HEK293 (cell line): Measurements from ENCODE around the gene ZNF853.
A peak's percentile ranks its signal among the peaks of the same experiment; 100 is the strongest.

Source experiments
- CTCF ChIA-PET: fragments of 350-600 bp; formaldehyde crosslinking; extraction: SDS; loops from one replicate; lab custom pipeline; 2021; ENCODE audit warnings: antibody characterized with exemption; lab: Yijun Ruan, JAX
- POLR2A ChIA-PET: fragments of 300-600 bp; formaldehyde crosslinking; extraction: SDS; loops from one replicate; lab custom pipeline; 2020; ENCODE audit warnings: antibody characterized with exemption, inconsistent platforms; lab: Yijun Ruan, JAX
- H3K27ac ChIP-seq: fragments of 200-500 bp; sonication (Bioruptor generic); 2 replicates; pipeline ENCODE4 v1.5.1; 2014; ENCODE audit warnings: low read depth, low read length, control low read depth, inconsistent platforms; ENCODE audit errors: extremely low read depth
- H3K36me3 ChIP-seq, 2 experiments: fragments of 200-500 bp in 1 of 2; sonication (Bioruptor generic) in 1 of 2; 1 replicate in 1 of 2; 2 replicates in 1 of 2; pipeline ENCODE4 v1.5.1; 2014 to 2017; ENCODE audit warnings: inconsistent platforms in 2 of 2, low read length in 2 of 2; ENCODE audit not compliant: control insufficient read depth in 2 of 2, insufficient read depth in 1 of 2
- H3K4me1 ChIP-seq: fragments of 200-500 bp; sonication (Bioruptor generic); 2 replicates; pipeline ENCODE4 v1.5.1; 2014; ENCODE audit warnings: mild to moderate bottlenecking, low read length, inconsistent platforms; ENCODE audit not compliant: control insufficient read depth, insufficient read depth
- H3K4me3 ChIP-seq: 2 replicates; pipeline ENCODE4 v1.5.1; 2011; ENCODE audit warnings: low read depth, mild to moderate bottlenecking, control low read depth, low read length, moderate library complexity
- H3K9me3 ChIP-seq: fragments of 200-500 bp; sonication (Bioruptor generic); 2 replicates; pipeline ENCODE4 v1.5.1; 2014; ENCODE audit warnings: low read depth, low read length, inconsistent platforms; ENCODE audit not compliant: control insufficient read depth, insufficient read depth
- BCL11B ChIP-seq: fragments of 450-650 bp; formaldehyde crosslinking; IDR thresholded peaks from 2 replicates; pipeline ENCODE4 v1.5.1; 2016; ENCODE audit warnings: low read depth, missing biosample characterization, missing genetic modification characterization
- EGR2 ChIP-seq: fragments of 450-650 bp; formaldehyde crosslinking; IDR thresholded peaks from 2 replicates; pipeline ENCODE4 v1.5.1; 2016; ENCODE audit warnings: low read depth, missing biosample characterization, missing genetic modification characterization
- GLI2 ChIP-seq: fragments of 450-650 bp; formaldehyde crosslinking; IDR thresholded peaks from 2 replicates; pipeline ENCODE4; 2017; ENCODE audit warnings: missing biosample characterization, missing genetic modification characterization, low read depth, borderline replicate concordance
- HIC1 ChIP-seq: fragments of 450-650 bp; formaldehyde crosslinking; IDR thresholded peaks from 2 replicates; pipeline ENCODE4 v1.5.1; 2016; ENCODE audit warnings: missing biosample characterization, missing genetic modification characterization
- IKZF3 ChIP-seq: fragments of 450-650 bp; IDR thresholded peaks from 2 replicates; pipeline ENCODE4 v1.5.0; 2018; ENCODE audit warnings: missing biosample characterization, mild to moderate bottlenecking, missing genetic modification characterization, moderate library complexity
- KLF1 ChIP-seq: fragments of 450-650 bp; formaldehyde crosslinking; IDR thresholded peaks from 2 replicates; pipeline ENCODE4 v1.5.1; 2016; ENCODE audit warnings: missing biosample characterization, missing genetic modification characterization
- OVOL3 ChIP-seq: fragments of 450-650 bp; formaldehyde crosslinking; IDR thresholded peaks from 2 replicates; pipeline ENCODE4 v1.5.1; 2016; ENCODE audit warnings: missing biosample characterization, missing genetic modification characterization
- PATZ1 ChIP-seq: fragments of 450-650 bp; formaldehyde crosslinking; IDR thresholded peaks from 2 replicates; pipeline ENCODE4 v1.5.1; 2016; ENCODE audit warnings: missing biosample characterization, missing genetic modification characterization
- PRDM10 ChIP-seq: fragments of 450-650 bp; formaldehyde crosslinking; IDR thresholded peaks from 2 replicates; pipeline ENCODE4 v1.5.1; 2016; ENCODE audit warnings: missing biosample characterization, missing genetic modification characterization
- REPIN1 ChIP-seq: fragments of 450-650 bp; formaldehyde crosslinking; IDR thresholded peaks from 2 replicates; pipeline ENCODE4 v1.5.1; 2017; ENCODE audit warnings: missing biosample characterization, missing genetic modification characterization, low read depth
- ZFHX2 ChIP-seq: fragments of 450-650 bp; formaldehyde crosslinking; conservative IDR thresholded peaks from 2 replicates; pipeline ENCODE4 v1.5.1; 2016; ENCODE audit warnings: missing biosample characterization, missing genetic modification characterization
- ZIC2 ChIP-seq: fragments of 450-650 bp; formaldehyde crosslinking; IDR thresholded peaks from 2 replicates; pipeline ENCODE4 v1.5.1; 2016; ENCODE audit warnings: missing biosample characterization, missing genetic modification characterization
- ZNF211 ChIP-seq: fragments of 450-650 bp; formaldehyde crosslinking; IDR thresholded peaks from 2 replicates; pipeline ENCODE4 v1.5.1; 2016; ENCODE audit warnings: low read depth, missing biosample characterization, missing genetic modification characterization
- ZNF292 ChIP-seq: fragments of 450-650 bp; formaldehyde crosslinking; IDR thresholded peaks from 2 replicates; pipeline ENCODE4 v1.5.1; 2016; ENCODE audit warnings: low read depth, missing biosample characterization, missing genetic modification characterization, borderline replicate concordance
- ZNF324 ChIP-seq: fragments of 450-650 bp; formaldehyde crosslinking; IDR thresholded peaks from 2 replicates; pipeline ENCODE4 v1.5.1; 2016; ENCODE audit warnings: missing biosample characterization, missing genetic modification characterization
- ZNF37A ChIP-seq: fragments of 450-650 bp; IDR thresholded peaks from 2 replicates; pipeline ENCODE4 v1.5.1; 2018; ENCODE audit warnings: missing biosample characterization, missing genetic modification characterization
- ZNF473 ChIP-seq: fragments of 450-650 bp; formaldehyde crosslinking; IDR thresholded peaks from 2 replicates; pipeline ENCODE4 v1.5.1; 2017; ENCODE audit warnings: missing biosample characterization, missing genetic modification characterization
- ZNF501 ChIP-seq: fragments of 450-650 bp; formaldehyde crosslinking; IDR thresholded peaks from 2 replicates; pipeline ENCODE4 v1.5.1; 2016; ENCODE audit warnings: missing biosample characterization, missing genetic modification characterization
- ZNF585B ChIP-seq: fragments of 450-650 bp; formaldehyde crosslinking; IDR thresholded peaks from 2 replicates; pipeline ENCODE4 v1.5.1; 2016; ENCODE audit warnings: missing biosample characterization, missing genetic modification characterization
- ZNF654 ChIP-seq: fragments of 450-650 bp; formaldehyde crosslinking; IDR thresholded peaks from 2 replicates; pipeline ENCODE4 v1.5.1; 2016; ENCODE audit warnings: low read depth, missing biosample characterization, missing genetic modification characterization
- ZSCAN30 ChIP-seq: fragments of 450-650 bp; IDR thresholded peaks from 2 replicates; pipeline ENCODE4 v1.5.1; 2018; ENCODE audit warnings: missing biosample characterization, mild to moderate bottlenecking, missing genetic modification characterization, moderate library complexity
- TF ChIP-seq, protein P1 (sequence below): fragments of 450-650 bp; formaldehyde crosslinking; IDR thresholded peaks from 2 replicates; pipeline ENCODE4 v1.5.1; 2017; ENCODE audit warnings: missing biosample characterization, mild to moderate bottlenecking, missing genetic modification characterization, moderate library complexity
- TF ChIP-seq, protein P2 (sequence below): fragments of 450-650 bp; formaldehyde crosslinking; IDR thresholded peaks from 2 replicates; pipeline ENCODE4 v1.5.1; 2016; ENCODE audit warnings: missing biosample characterization, missing genetic modification characterization

Gene ZNF853

GRCh38 chr7:6641305-6642035 is 26.1 kb downstream of the ZNF853 start:
- peaks cover 0 to 69% of the 10 kb centered on the region in 2 experiments; a peak in 2 of 3 replicates for H3K36me3 ChIP-seq
- H3K4me3 ChIP-seq: no peak overlapping the region
- CTCF ChIA-PET: no interaction called here
- no peaks in the 10 kb centered on the region for H3K9me3 ChIP-seq
- no peak overlapping the region for H3K27ac ChIP-seq
- H3K4me1 ChIP-seq: no peaks in the 10 kb centered on the region
- POLR2A ChIA-PET: no interaction called here
- TF ChIP-seq ZSCAN30 (tag by site-specific recombination) (no peak), ZNF473 (tag by site-specific recombination) (no peak), ZNF324 (no peak), ZNF37A (tag by site-specific recombination) (no peak), BCL11B (tag by site-specific recombination) (no peak), ZNF211 (tag by site-specific recombination) (no peak), IKZF3 (tag by site-specific recombination) (no peak), ZNF292 (tag by site-specific recombination) (no peak), ZIC2 (tag by site-specific recombination) (no peak), ZNF654 (tag by site-specific recombination) (no peak), PATZ1 (tag by site-specific recombination) (no peak), OVOL3 (tag by site-specific recombination) (no peak), HIC1 (no peak), REPIN1 (tag by site-specific recombination) (no peak), GLI2 (no peak), ZNF585B (tag by site-specific recombination) (no peak)
- TF ChIP-seq, protein P1, sequence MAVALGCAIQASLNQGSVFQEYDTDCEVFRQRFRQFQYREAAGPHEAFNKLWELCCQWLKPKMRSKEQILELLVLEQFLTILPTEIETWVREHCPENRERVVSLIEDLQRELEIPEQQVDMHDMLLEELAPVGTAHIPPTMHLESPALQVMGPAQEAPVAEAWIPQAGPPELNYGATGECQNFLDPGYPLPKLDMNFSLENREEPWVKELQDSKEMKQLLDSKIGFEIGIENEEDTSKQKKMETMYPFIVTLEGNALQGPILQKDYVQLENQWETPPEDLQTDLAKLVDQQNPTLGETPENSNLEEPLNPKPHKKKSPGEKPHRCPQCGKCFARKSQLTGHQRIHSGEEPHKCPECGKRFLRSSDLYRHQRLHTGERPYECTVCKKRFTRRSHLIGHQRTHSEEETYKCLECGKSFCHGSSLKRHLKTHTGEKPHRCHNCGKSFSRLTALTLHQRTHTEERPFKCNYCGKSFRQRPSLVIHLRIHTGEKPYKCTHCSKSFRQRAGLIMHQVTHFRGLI (tag by site-specific recombination): no peak
- TF ChIP-seq, protein P2, sequence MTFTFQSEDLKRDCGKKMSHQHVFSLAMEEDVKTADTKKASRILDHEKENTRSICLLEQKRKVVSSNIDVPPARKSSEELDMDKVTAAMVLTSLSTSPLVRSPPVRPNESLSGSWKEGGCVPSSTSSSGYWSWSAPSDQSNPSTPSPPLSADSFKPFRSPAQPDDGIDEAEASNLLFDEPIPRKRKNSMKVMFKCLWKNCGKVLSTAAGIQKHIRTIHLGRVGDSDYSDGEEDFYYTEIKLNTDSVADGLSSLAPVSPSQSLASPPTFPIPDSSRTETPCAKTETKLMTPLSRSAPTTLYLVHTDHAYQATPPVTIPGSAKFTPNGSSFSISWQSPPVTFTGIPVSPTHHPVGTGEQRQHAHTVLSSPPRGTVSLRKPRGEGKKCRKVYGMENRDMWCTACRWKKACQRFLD: no peak
- TF ChIP-seq, all 188 proteins: peak for 0

DNA sequence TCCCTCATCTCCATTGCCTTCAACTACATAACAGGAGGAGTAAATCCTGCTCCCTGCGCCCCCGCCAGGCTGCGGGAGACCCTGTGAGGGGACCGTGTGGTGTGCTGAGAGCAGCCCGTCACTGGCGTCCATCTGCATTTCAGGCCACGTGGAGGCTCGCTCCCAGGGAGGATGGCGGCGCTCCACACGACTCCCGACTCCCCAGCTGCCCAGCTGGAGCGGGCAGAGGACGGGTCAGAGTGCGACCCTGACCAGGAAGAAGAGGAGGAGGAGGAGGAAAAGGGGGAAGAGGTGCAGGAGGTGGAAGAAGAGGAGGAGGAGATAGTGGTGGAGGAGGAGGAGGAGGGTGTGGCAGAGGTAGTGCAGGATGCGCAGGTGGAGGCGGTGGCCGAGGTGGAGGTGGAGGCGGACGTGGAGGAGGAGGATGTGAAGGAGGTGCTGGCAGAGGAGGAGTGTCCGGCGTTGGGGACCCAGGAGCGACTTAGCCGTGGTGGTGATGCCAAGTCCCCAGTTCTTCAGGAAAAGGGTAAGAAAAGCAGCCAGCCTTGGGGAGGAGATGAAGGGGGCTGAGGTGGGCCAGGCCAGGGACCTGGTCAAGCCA is 26.9 kb downstream of the ZNF853 start:
- no peaks in the 10 kb centered on the region for H3K9me3 ChIP-seq
- ChIA-PET CTCF (no interaction called here), POLR2A (no interaction called here)
- H3K4me3 ChIP-seq: no peak overlapping the region
- TF ChIP-seq EGR2 (tag by site-specific recombination): peak; percentile 83
- no peak for TF ChIP-seq PRDM10 (tag by site-specific recombination)
- peak; percentile 70 for TF ChIP-seq ZFHX2 (tag by site-specific recombination)
- TF ChIP-seq KLF1 (tag by site-specific recombination): no peak
- TF ChIP-seq ZNF501 (tag by site-specific recombination): no peak
- H3K36me3 ChIP-seq: peaks cover 0 to 78% of the 10 kb centered on the region in 2 experiments; a peak in 2 of 3 replicates
- no peak overlapping the region for H3K27ac ChIP-seq
- no peaks in the 10 kb centered on the region for H3K4me1 ChIP-seq
